ENCODE data around the gene KLF14. TPM values are rescaled to one million over a fixed set of nuclear protein-coding genes. Genes with fewer than 3 reads are reported as not detected.

Gene KLF14
- total and polyA plus RNA-seq, 2 donors (not counting 3 experiments of a cell fraction or from before 2014, with no cell fraction given) = 0.01 TPM; not detected in 1

- TF ChIP-seq MAX (IDR thresholded peaks at IDR 0.05; ENCODE audit: insufficient read depth, insufficient read length) (no peak), JUN (IDR thresholded peaks at IDR 0.05; ENCODE audit: borderline replicate concordance, insufficient read depth, insufficient read length, low read depth) (no peak)
- no peak overlapping the region for H3K4me3 ChIP-seq (replicated peaks in 1 of 3; ENCODE audit: insufficient read depth in 1 of 3, low read depth in 1 of 3, low read length in 3 of 3)
- POLR2A ChIA-PET = no interaction called here
- dilution Hi-C loops (cut with MboI; ENCODE audit: extremely low pct_ligation_motif_present, low sequenced_read_pairs) (no loop called here), intact Hi-C loops (cut with micrococcal nuclease) (no loop called here)
- no peaks in the 10 kb centered on the region for H4K20me1 ChIP-seq (replicated peaks; ENCODE audit: control insufficient read depth, extremely low read depth, insufficient read depth, low read length)
- H3K9me3 ChIP-seq (replicated peaks; ENCODE audit: control insufficient read depth, insufficient read depth, low read length) = no peaks in the 10 kb centered on the region
- no peak overlapping the region for H3K9ac ChIP-seq (replicated peaks; ENCODE audit: extremely low read depth, insufficient read depth, low read length)
- no peak overlapping the region for H3K27ac ChIP-seq (ENCODE audit: insufficient read depth, low read depth, low read length)
- no peaks in the 10 kb centered on the region for H3K36me3 ChIP-seq (ENCODE audit: control insufficient read depth in 2 of 2, extremely low read depth in 1 of 2, insufficient read depth in 2 of 2, low read length in 2 of 2)
- FAIRE-seq (no peak), DNase-seq (ENCODE audit: low read depth, low spot score) (no peak)
- no peak overlapping the region for H2AFZ ChIP-seq (ENCODE audit: low read depth, low read length)
- no TSS peak for BruUV-seq (replicated peaks)
- CTCF ChIA-PET = interaction anchor here (0.7 kb wide), 1 partner anchor 15 kb away, joined by 3 read pairs; no protein-coding TSS in a partner anchor
- H3K4me2 ChIP-seq (ENCODE audit: insufficient read depth, low read length) = no peak overlapping the region
- H3K9me1 ChIP-seq (replicated peaks; ENCODE audit: control insufficient read depth, extremely low read depth, insufficient read depth, low read length) = no peaks in the 10 kb centered on the region
- peaks cover 4 to 7% of the 10 kb centered on the region in 2 experiments for H3K27me3 ChIP-seq (ENCODE audit: control insufficient read depth in 2 of 2, insufficient read depth in 2 of 2, low read length in 2 of 2)
- no peaks in the 10 kb centered on the region for H3K79me2 ChIP-seq (ENCODE audit: control insufficient read depth, insufficient read depth, low read length)
- no peaks in the 10 kb centered on the region for H3K4me1 ChIP-seq (ENCODE audit: control insufficient read depth, extremely low read depth, insufficient read depth, low read length)
These were observed 33.2 kb downstream of the KLF14 start for GRCh38 chr7:130700760-130701159.

GRCh38 chr7:130699686-130700085 is 34.3 kb downstream of the KLF14 start:
- ChIA-PET POLR2A (no interaction called here), CTCF (no interaction called here)
- Histone ChIP-seq H3K9ac (replicated peaks; ENCODE audit: extremely low read depth, insufficient read depth, low read length) (no peak overlapping the region), H3K27ac (ENCODE audit: insufficient read depth, low read depth, low read length) (no peak overlapping the region), H3K4me2 (ENCODE audit: insufficient read depth, low read length) (no peak overlapping the region), H3K9me3 (replicated peaks; ENCODE audit: control insufficient read depth, insufficient read depth, low read length) (no peaks in the 10 kb centered on the region), H4K20me1 (replicated peaks; ENCODE audit: control insufficient read depth, extremely low read depth, insufficient read depth, low read length) (no peaks in the 10 kb centered on the region), H3K36me3 (ENCODE audit: control insufficient read depth in 2 of 2, extremely low read depth in 1 of 2, insufficient read depth in 2 of 2, low read length in 2 of 2) (no peaks in the 10 kb centered on the region), H3K4me1 (ENCODE audit: control insufficient read depth, extremely low read depth, insufficient read depth, low read length) (no peaks in the 10 kb centered on the region), H3K9me1 (replicated peaks; ENCODE audit: control insufficient read depth, extremely low read depth, insufficient read depth, low read length) (no peaks in the 10 kb centered on the region), H3K4me3 (replicated peaks in 1 of 3; ENCODE audit: insufficient read depth in 1 of 3, low read depth in 1 of 3, low read length in 3 of 3) (no peak overlapping the region), H3K27me3 (ENCODE audit: control insufficient read depth in 2 of 2, insufficient read depth in 2 of 2, low read length in 2 of 2) (peaks cover 2 to 7% of the 10 kb centered on the region in 2 experiments), H3K79me2 (ENCODE audit: control insufficient read depth, insufficient read depth, low read length) (no peaks in the 10 kb centered on the region), H2AFZ (ENCODE audit: low read depth, low read length) (no peak overlapping the region)
- DNase-seq (ENCODE audit: low read depth, low spot score) = no peak
- TF ChIP-seq POLR2A (IDR thresholded peaks at IDR 0.05; ENCODE audit: low read depth, low read length) = no peak
- no peak for TF ChIP-seq POLR2AphosphoS5 (IDR thresholded peaks at IDR 0.05; ENCODE audit: insufficient read depth, low read depth, low read length)
- no peak for TF ChIP-seq CTCF (IDR thresholded peaks at IDR 0.05; ENCODE audit: extremely low read depth in 1 of 2, insufficient read depth in 1 of 2, low read depth in 1 of 2, low read length in 2 of 2)
- no peak for TF ChIP-seq MAX (IDR thresholded peaks at IDR 0.05; ENCODE audit: insufficient read depth, insufficient read length)
- no peak for TF ChIP-seq GATA2 (IDR thresholded peaks at IDR 0.05; ENCODE audit: insufficient read depth, insufficient read length, low read depth, low read length)
- no peak for TF ChIP-seq MYC (IDR thresholded peaks at IDR 0.05; ENCODE audit: low read depth, low read length)
- BruUV-seq (replicated peaks) = no TSS peak
- intact Hi-C loops (cut with micrococcal nuclease) (no loop called here), dilution Hi-C loops (cut with MboI; ENCODE audit: extremely low pct_ligation_motif_present, low sequenced_read_pairs) (no loop called here)
- no peak for FAIRE-seq

Measured in endothelial cell of umbilical vein (primary cell).